Measurements from ENCODE around the gene CBLN3.
"Not testable (repeated sequence)": the region's sequence is repeated elsewhere in the genome, so short reads cannot be mapped to it uniquely, and the experiment has no call there.

CBLN3 gene

GRCh38 chr14:24399999-24400718 lies 29.3 kb downstream of the CBLN3 start:
- DNase-seq = no peak

GRCh38 chr14:24399447-24399822 lies 30.0 kb downstream of the CBLN3 start:
- DNase-seq = no peak

- peak; percentile 40 for DNase-seq
Measured at GRCh38 chr14:24398653-24399446, 30.6 kb downstream of the CBLN3 start, which contains the start of gene NYNRIN. Gene NYNRIN (plus strand): TSS chr14:24399003. CDS start chr14:24399247, 244 bp downstream.

- no peak for DNase-seq
Measured at GRCh38 chr14:24398293-24398652, 31.2 kb downstream of the CBLN3 start.

GRCh38 chr14:24397639-24398292 lies 31.7 kb downstream of the CBLN3 start:
- no peak for DNase-seq

- no peak for DNase-seq
Measured at GRCh38 chr14:24395609-24396582, 33.6 kb downstream of the CBLN3 start.

GRCh38 chr14:24394275-24394674 lies 35.2 kb downstream of the CBLN3 start:
- no peak for DNase-seq

GRCh38 chr14:24392325-24393091 lies 37.0 kb downstream of the CBLN3 start:
- no peak for DNase-seq

- no peak for DNase-seq
Measured at GRCh38 chr14:24390701-24391468, 38.6 kb downstream of the CBLN3 start.

- DNase-seq = no peak
Measured at GRCh38 chr14:24389226-24389848, 40.1 kb downstream of the CBLN3 start.

GRCh38 chr14:24388474-24389179 lies 40.8 kb downstream of the CBLN3 start:
- no peak for DNase-seq

- not testable (repeated sequence) for DNase-seq
Measured at GRCh38 chr14:24387579-24387978, 41.9 kb downstream of the CBLN3 start.

- no peak for DNase-seq
Measured at GRCh38 chr14:24387009-24387345, 42.5 kb downstream of the CBLN3 start.

- no peak for DNase-seq
Measured at GRCh38 chr14:24385524-24385923, 43.9 kb downstream of the CBLN3 start.

GRCh38 chr14:24384169-24384568 lies 45.3 kb downstream of the CBLN3 start:
- DNase-seq = no peak

GRCh38 chr14:24382064-24382371 lies 47.5 kb downstream of the CBLN3 start:
- DNase-seq = no peak

GRCh38 chr14:24381363-24382063 lies 48.0 kb downstream of the CBLN3 start:
- DNase-seq = no peak

- no peak for DNase-seq
Measured at GRCh38 chr14:24379907-24380730, 49.3 kb downstream of the CBLN3 start.

All from activated T-cell treated with anti-CD3 and anti-CD28 coated beads, Interleukin-2, amount 50 U/mL, for 1 hour (primary cell).